Dendritic cell treated with granulocyte-macrophage colony-stimulating factor and Interleukin-4, amounts not matched to agents 40 ng/mL and 50 ng/mL, for 4 days (primary cell): ENCODE measurements around the gene FASTKD1.

ENCODE experiments used
- H3K27ac Mint-ChIP-seq: one replicate; pipeline ENCODE4 v1.8.0; 2022; ENCODE audit warnings: mild to moderate bottlenecking, mixed read lengths
- H3K27me3 Mint-ChIP-seq: one replicate; pipeline ENCODE4 v1.8.0; 2022; ENCODE audit warnings: mild to moderate bottlenecking, mixed read lengths
- H3K36me3 Mint-ChIP-seq: one replicate; pipeline ENCODE4 v1.8.0; 2022; ENCODE audit warnings: low read depth, mixed read lengths
- H3K4me1 Mint-ChIP-seq: one replicate; pipeline ENCODE4 v1.8.0; 2022; ENCODE audit warnings: low read depth, mixed read lengths
- H3K4me3 Mint-ChIP-seq: one replicate; pipeline ENCODE4 v1.8.0; 2022; ENCODE audit warnings: mild to moderate bottlenecking, moderate library complexity, mixed read lengths
- H3K9me3 Mint-ChIP-seq: one replicate; pipeline ENCODE4 v1.8.0; 2022; ENCODE audit warnings: mixed read lengths
- intact Hi-C: fragments of 100-400 bp; cut with micrococcal nuclease; formaldehyde crosslinking; loops from one replicate; pipeline ENCODE4 v1.15.0; 2022

The FASTKD1 gene

GRCh38 chr2:169510496-169510895 is 63.2 kb downstream of the FASTKD1 start:
- Mint-ChIP-seq H3K36me3 (peaks cover 2% of the 10 kb centered on the region), H3K4me3 (no peak overlapping the region), H3K27ac (no peak overlapping the region), H3K4me1 (no peaks in the 10 kb centered on the region), H3K27me3 (no peaks in the 10 kb centered on the region), H3K9me3 (no peaks in the 10 kb centered on the region)
- intact Hi-C loops: no loop called here

DNA sequence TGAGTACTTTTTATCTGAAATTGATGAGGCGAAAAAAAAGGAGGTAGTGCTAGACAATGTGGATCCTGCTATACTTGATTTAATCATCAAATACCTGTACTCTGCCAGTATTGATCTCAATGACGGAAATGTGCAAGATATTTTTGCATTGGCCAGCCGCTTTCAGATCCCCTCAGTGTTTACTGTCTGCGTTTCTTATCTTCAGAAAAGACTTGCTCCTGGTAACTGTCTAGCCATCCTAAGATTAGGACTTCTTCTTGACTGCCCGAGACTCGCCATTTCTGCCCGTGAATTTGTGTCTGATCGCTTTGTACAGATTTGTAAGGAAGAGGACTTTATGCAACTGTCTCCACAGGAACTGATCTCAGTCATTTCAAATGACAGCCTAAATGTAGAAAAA is 63.7 kb downstream of the FASTKD1 start:
- intact Hi-C loops: no loop called here
- Mint-ChIP-seq H3K36me3 (peaks cover 7% of the 10 kb centered on the region), H3K27ac (no peak overlapping the region), H3K4me3 (no peak overlapping the region), H3K9me3 (no peaks in the 10 kb centered on the region), H3K4me1 (no peaks in the 10 kb centered on the region), H3K27me3 (no peaks in the 10 kb centered on the region)

DNA sequence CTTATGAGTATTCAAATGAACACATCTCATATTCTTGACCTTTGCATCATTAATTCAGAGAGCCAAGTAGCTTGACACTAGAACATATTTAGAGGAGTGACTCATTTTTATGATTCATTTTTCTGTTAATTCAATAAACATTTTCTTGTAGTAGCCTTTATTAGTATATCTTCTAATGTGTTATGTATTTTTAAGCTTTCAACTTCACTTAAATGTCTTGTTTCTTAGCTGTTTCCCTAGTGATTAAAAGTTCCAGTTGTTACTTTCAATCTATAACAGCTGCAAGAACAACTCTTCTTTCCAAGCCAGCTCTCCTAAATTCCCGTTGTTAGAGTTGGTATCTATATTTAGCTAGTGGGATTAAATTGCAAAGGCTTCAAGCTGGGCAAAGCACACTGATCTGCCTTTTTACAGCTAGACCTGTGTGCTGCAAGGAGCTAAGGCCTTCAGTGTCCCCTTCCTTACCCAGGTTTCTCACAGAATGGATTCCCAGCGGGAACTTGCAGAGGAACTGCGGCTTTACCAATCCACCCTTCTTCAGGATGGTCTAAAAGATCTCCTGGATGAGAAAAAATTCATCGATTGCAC is 64.3 kb downstream of the FASTKD1 start, which contains the start of gene KLHL41:
Gene KLHL41, plus strand, starts transcription at position 405 of the 588 bp plus-strand sequence. Its CDS starts 77 bp downstream, at position 482.
- H3K4me1 Mint-ChIP-seq: no peaks in the 10 kb centered on the region
- no peak within 1 kb of the TSS for H3K27ac Mint-ChIP-seq
- H3K36me3 Mint-ChIP-seq: peaks cover 10% of the 10 kb centered on the region
- no peaks in the 10 kb centered on the region for H3K27me3 Mint-ChIP-seq
- H3K4me3 Mint-ChIP-seq: no peak within 1 kb of the TSS
- H3K9me3 Mint-ChIP-seq: no peaks in the 10 kb centered on the region
- intact Hi-C loops: no loop called here

GRCh38 chr2:169507698-169508097 is 66.0 kb downstream of the FASTKD1 start:
- no peak overlapping the region for H3K27ac Mint-ChIP-seq
- intact Hi-C loops: no loop called here

GRCh38 chr2:169504651-169505050 is 69.0 kb downstream of the FASTKD1 start:
- H3K9me3 Mint-ChIP-seq: no peaks in the 10 kb centered on the region
- H3K4me3 Mint-ChIP-seq: no peak overlapping the region
- H3K4me1 Mint-ChIP-seq: no peaks in the 10 kb centered on the region
- no peaks in the 10 kb centered on the region for H3K27me3 Mint-ChIP-seq
- peaks cover 10% of the 10 kb centered on the region for H3K36me3 Mint-ChIP-seq
- intact Hi-C loops: no loop called here
- H3K27ac Mint-ChIP-seq: no peak overlapping the region

More at GRCh38 chr2:169507698-169508097, 66.0 kb downstream of the FASTKD1 start:
- H3K27me3 Mint-ChIP-seq: no peaks in the 10 kb centered on the region
- no peak overlapping the region for H3K4me3 Mint-ChIP-seq
- H3K9me3 Mint-ChIP-seq: no peaks in the 10 kb centered on the region
- H3K4me1 Mint-ChIP-seq: no peaks in the 10 kb centered on the region
- H3K36me3 Mint-ChIP-seq: peaks cover 10% of the 10 kb centered on the region

DNA sequence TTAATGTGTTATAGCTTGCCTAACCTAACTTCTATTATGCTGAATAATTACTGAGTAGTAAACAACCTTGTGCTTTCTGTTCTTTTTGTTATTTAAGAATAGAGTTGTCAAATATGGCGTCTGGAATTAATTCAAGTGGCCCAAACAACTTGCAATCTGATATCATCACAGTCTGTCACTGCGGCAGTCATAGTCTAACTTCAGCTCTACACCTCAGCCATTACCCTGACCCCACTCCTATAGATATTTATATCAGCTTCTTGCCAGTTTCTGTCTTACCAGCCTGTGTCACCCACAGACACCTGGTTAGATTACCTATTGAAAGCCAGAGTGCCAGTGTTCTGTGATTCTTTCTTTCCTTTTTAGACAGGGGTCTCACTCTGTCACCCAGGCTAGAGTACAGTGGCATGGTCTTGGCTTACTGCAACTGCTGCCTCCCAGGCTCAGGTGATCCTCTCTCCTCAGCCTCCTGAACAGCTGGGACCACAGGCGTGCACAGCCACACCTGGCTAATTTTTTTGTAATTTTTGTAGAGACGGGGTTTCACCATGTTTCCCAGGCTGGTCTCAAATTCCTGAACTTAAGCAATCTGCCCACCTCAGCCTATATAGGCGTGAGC is 78.2 kb downstream of the FASTKD1 start:
- Mint-ChIP-seq H3K9me3 (no peaks in the 10 kb centered on the region), H3K36me3 (no peaks in the 10 kb centered on the region), H3K4me1 (no peaks in the 10 kb centered on the region), H3K27me3 (no peaks in the 10 kb centered on the region), H3K4me3 (no peak overlapping the region), H3K27ac (no peak overlapping the region)
- intact Hi-C loops: no loop called here

GRCh38 chr2:169493360-169493759 is 80.3 kb downstream of the FASTKD1 start:
- no peaks in the 10 kb centered on the region for H3K9me3 Mint-ChIP-seq

GRCh38 chr2:169491378-169491777 is 82.3 kb downstream of the FASTKD1 start:
- H3K9me3 Mint-ChIP-seq: no peaks in the 10 kb centered on the region

More at GRCh38 chr2:169493360-169493759, 80.3 kb downstream of the FASTKD1 start:
- Mint-ChIP-seq H3K4me1 (no peaks in the 10 kb centered on the region), H3K4me3 (no peak overlapping the region), H3K27ac (no peak overlapping the region), H3K36me3 (no peaks in the 10 kb centered on the region), H3K27me3 (no peaks in the 10 kb centered on the region)
- intact Hi-C loops: no loop called here

GRCh38 chr2:169490834-169491233 is 82.8 kb downstream of the FASTKD1 start:
- Mint-ChIP-seq H3K27me3 (no peaks in the 10 kb centered on the region), H3K4me3 (no peak overlapping the region), H3K4me1 (no peaks in the 10 kb centered on the region), H3K36me3 (no peaks in the 10 kb centered on the region), H3K9me3 (no peaks in the 10 kb centered on the region), H3K27ac (no peak overlapping the region)
- intact Hi-C loops: no loop called here

More at GRCh38 chr2:169491378-169491777, 82.3 kb downstream of the FASTKD1 start:
- Mint-ChIP-seq H3K36me3 (no peaks in the 10 kb centered on the region), H3K4me3 (no peak overlapping the region), H3K27me3 (no peaks in the 10 kb centered on the region), H3K27ac (no peak overlapping the region), H3K4me1 (no peaks in the 10 kb centered on the region)
- intact Hi-C loops: no loop called here

DNA sequence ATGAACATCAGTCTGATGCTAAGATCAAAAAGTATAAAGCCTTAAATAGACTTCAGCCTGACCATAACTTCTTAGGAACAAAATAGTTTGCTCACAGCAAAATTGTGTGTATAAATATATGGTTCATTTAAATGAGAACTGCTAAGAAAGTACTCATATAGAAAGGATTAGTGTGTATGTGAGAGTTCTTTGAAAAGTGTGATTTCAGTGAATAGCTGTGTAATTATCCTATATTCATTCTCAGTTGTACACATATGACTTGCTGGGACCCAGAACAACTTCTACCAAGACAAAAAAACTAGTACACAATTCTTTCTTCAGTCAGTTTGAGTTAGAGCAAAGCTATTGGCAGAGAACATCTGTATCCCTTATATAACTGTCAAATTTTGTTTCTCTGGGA is 87.2 kb downstream of the FASTKD1 start:
- Mint-ChIP-seq H3K4me3 (no peak overlapping the region), H3K27me3 (no peaks in the 10 kb centered on the region), H3K27ac (no peak overlapping the region), H3K36me3 (no peaks in the 10 kb centered on the region), H3K4me1 (no peaks in the 10 kb centered on the region), H3K9me3 (no peaks in the 10 kb centered on the region)
- intact Hi-C loops: no loop called here

GRCh38 chr2:169485650-169486138 is 88.0 kb downstream of the FASTKD1 start:
- H3K4me3 Mint-ChIP-seq: no peak overlapping the region
- H3K27me3 Mint-ChIP-seq: no peaks in the 10 kb centered on the region
- no peaks in the 10 kb centered on the region for H3K4me1 Mint-ChIP-seq
- H3K9me3 Mint-ChIP-seq: no peaks in the 10 kb centered on the region
- H3K36me3 Mint-ChIP-seq: no peaks in the 10 kb centered on the region
- H3K27ac Mint-ChIP-seq: no peak overlapping the region
- intact Hi-C loops: no loop called here

GRCh38 chr2:169480079-169480465 is 93.6 kb downstream of the FASTKD1 start:
- peak overlapping the region; percentile 83 for H3K4me3 Mint-ChIP-seq
- H3K36me3 Mint-ChIP-seq: peaks cover 8% of the 10 kb centered on the region
- peaks cover 27% of the 10 kb centered on the region for H3K4me1 Mint-ChIP-seq
- peak overlapping the region; percentile 87 for H3K27ac Mint-ChIP-seq
- H3K27me3 Mint-ChIP-seq: peaks cover 2% of the 10 kb centered on the region
- no peaks in the 10 kb centered on the region for H3K9me3 Mint-ChIP-seq
- intact Hi-C loops: no loop called here
